ENCODE data around the gene SLC28A3.

- no peak for TF ChIP-seq POLR2A (IDR thresholded peaks at IDR 0.05; ENCODE audit: low read length)
- no peak for TF ChIP-seq GATA1 (IDR thresholded peaks at IDR 0.05; ENCODE audit: low read depth, low read length)
These were observed 44.1 kb upstream of the SLC28A3 start for GRCh38 chr9:84384617-84385016.
